Suppressor macrophage treated with lipopolysaccharide for 1 hour (primary cell): ENCODE results near the gene AOC3.
"Not testable (repeated sequence)": the region's sequence is repeated elsewhere in the genome, so short reads cannot be mapped to it uniquely, and the experiment has no call there.

ENCODE experiments used
- DNase-seq, 3 donors: peaks; one replicate each; pipeline ENCODE4 v3.0.0-alpha.2; 2020 to 2022

AOC3 gene

GRCh38 chr17:42867694-42868261 lies 16.8 kb downstream of the AOC3 start:
- DNase-seq = not testable (repeated sequence)

- no peak for DNase-seq
Observed at GRCh38 chr17:42868338-42868737, 17.3 kb downstream of the AOC3 start.

DNA sequence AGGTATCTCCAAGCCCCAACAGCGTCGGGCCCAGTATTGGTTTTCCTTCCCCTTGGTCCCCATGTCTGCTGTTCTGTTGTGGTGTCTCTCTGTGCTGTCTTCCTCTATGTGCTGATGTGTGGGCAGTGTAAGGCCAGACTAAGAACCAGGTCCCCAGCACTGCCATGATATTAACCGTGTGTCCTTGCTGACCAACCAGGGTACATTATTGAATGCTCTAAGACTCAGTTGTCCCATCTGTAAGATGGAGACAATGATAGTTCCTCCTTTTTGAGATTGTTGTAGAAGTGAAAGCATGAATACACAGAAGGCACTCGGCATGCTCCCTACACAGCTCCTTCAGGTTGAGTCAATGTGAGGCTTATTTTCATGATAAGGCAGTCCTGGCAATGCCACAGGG lies 20.6 kb downstream of the AOC3 start:
- no peak for DNase-seq

GRCh38 chr17:42872251-42872965 lies 21.4 kb downstream of the AOC3 start:
- no peak for DNase-seq

GRCh38 chr17:42873315-42873714 lies 22.3 kb downstream of the AOC3 start:
- no peak for DNase-seq

DNA sequence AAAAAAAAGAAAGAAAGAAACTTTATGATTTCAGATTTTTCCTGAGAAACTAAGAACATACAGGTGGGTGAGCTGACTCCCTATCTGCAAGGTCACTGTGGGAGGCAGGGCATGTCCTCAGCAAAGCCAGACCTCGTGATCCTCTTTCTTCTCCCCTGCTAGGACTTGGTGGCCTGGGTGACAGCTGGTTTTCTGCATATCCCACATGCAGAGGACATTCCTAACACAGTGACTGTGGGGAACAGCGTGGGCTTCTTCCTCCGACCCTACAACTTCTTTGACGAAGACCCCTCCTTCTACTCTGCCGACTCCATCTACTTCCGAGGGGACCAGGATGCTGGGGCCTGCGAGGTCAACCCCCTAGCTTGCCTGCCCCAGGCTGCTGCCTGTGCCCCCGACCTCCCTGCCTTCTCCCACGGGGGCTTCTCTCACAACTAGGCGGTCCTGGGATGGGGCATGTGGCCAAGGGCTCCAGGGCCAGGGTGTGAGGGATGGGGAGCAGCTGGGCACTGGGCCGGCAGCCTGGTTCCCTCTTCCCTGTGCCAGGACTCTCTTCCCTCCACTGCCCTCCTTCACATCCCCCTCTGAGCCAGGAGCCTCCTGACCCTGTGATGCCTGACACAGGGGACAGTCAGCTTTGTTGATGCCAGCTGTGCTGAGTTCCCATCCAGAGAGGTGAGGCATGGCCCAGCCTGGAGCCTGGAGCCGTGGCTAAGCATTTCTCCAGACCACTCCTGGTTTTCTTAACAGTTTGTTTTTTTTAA lies 23.1 kb downstream of the AOC3 start:
- DNase-seq = not testable (repeated sequence)

DNA sequence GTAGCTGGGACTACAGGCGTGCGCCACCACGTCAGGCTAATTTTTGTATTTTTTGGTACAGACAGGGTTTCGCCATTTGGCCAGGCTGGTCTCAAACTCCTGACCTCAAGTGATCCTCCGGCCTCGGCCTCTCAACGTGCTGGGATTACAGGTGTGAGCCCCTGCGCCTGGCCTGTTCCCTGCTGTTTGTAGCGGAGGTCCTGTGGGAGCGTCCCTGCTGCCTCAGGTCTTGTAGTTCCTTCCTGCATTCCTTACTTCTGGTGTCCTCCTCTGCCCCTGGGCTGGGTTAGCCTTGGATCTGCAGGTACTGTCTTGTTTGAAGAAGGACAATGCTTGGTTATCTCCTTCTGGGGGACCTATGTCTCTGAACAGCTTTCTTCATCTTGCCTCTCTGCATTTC lies 26.0 kb downstream of the AOC3 start:
- no peak for DNase-seq

GRCh38 chr17:42878123-42878880 lies 27.3 kb downstream of the AOC3 start:
- DNase-seq = no peak

GRCh38 chr17:42878924-42879595 lies 28.1 kb downstream of the AOC3 start:
- DNase-seq = no peak

DNA sequence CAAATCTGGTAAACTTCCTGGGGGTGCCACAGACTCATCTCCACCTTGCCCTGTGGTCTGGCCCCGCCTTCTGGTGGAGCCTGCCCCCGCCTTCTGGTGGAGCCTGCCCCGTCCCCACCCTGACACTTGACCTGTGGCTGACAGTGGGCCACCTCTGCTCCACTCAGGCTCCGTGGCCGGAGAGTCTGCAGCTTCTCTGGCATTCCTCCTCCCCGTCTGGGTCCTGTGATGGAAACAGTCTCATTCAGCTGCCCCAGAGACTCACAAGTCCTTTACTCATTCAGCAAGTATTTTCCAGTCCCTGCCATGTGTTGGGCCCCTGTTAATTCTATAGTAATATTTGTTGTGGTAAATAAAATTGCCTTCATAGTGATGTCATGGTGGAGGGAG lies 28.6 kb downstream of the AOC3 start:
- DNase-seq = no peak

- DNase-seq = no peak
Observed at GRCh38 chr17:42880776-42881310, 29.8 kb downstream of the AOC3 start.

- not testable (repeated sequence) for DNase-seq
Observed at GRCh38 chr17:42881706-42882105, 30.7 kb downstream of the AOC3 start.

DNA sequence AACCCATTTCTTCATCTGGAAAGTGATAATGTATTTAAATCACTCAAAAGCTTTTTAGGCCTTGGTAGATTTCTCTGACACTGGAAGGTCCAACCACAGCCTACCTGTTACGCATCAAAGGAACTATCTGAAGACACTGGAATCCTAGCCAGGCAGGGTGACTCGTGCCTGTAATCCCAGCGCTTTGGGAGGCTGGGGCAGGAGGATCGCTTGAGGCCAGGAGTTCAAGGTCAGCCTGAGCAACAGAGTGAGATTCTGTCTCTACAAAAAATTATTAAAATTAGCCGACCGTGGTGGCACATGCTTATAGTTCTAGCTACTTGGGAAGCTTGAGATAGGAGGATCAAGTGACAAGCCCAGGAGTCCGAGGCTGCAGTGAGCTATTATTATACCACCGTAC lies 31.2 kb downstream of the AOC3 start:
- no peak for DNase-seq

DNA sequence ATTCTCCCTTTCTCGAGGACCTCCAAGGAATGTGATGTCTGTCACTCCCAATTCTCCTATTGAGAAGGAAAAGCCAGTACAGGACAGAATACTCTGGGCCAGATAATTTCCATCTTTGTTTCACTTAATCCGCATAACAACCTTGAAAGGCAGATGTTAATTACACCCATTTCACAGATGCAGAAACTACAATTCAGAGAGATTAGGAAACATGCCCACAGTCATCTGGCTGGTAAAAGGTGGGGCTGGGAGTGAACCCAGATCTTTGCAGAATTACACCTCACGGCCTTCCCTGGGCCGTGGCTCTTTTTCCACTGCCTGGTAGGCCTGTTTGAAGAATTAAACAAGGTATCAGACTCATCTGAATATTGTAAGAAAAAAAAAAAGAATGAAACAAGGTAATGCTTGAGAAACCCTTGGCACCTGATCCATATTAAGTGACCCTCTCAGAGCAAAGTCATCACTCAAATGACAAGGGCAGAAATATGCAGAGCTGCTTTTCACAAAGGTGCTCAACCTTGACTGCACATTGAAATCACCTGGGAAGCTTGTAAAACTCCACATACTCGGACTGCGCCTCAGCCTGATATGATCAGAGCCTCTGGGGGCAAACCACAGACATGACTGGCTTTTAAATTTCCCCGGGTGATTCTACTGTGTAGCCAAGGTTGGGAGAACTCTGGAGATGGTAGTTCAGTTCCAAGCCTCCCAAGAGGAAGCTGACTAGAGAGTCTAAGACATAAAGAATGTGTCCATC lies 33.0 kb downstream of the AOC3 start:
- no peak for DNase-seq

- not testable (repeated sequence) for DNase-seq
Observed at GRCh38 chr17:42885806-42886205, 34.8 kb downstream of the AOC3 start.

DNA sequence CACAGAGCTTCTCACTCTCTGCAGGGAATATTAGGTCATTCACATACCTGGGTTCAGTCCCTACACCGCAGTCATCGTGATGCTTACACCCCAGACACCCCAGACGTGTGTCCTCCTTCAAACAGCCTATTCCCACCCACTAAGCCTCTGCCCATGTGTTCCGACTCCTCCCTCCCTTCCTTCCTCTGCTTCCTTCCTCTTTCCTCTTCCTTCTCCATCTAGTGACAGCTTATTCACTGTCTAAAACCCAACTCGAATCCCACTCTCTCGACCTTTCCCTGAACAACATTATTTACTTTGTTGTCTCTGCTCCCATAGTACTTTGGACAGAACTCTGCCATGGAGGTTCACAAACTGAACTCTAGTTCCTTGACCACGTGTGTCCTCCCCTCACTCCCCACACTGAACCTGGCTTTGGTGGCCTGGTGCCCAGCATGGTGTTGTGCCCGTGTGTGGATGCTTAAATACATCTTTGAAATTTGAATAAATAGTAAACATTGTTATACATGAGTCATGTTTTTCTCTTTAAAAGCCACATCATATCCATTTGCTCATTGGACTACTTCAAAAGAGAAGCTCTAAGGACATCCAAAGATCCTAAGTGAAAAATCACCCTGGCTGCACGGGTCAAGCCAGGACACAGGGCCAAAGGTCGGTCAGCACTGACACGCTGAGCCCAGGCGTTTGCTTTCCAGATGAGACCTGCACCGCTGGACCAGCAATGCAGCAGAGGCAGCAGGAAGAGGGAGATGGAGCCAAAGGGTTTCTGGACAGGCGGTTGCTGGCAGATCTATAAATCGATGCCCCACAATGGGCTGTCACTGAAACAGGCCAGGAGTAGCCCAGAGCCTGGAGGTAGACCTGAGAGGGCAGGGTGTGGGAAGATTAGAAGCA lies 35.5 kb downstream of the AOC3 start:
- DNase-seq = peak; percentile 51 to 53 (median 51)

GRCh38 chr17:42889809-42890208 lies 38.8 kb downstream of the AOC3 start:
- DNase-seq = no peak

- peak in 1 of 3 donors; percentile 19 for DNase-seq
Observed at GRCh38 chr17:42891539-42892152, 40.6 kb downstream of the AOC3 start.

GRCh38 chr17:42893359-42893758 lies 42.4 kb downstream of the AOC3 start:
- peak in 1 of 3 donors; percentile 26 for DNase-seq
